HepG2 (cell line): ENCODE measurements around the gene TTC23L. TPM values are rescaled to one million over a fixed set of nuclear protein-coding genes. Genes with fewer than 3 reads are reported as not detected.

Source experiments
- GATA4 ChIP-seq: sonication (generic); IDR thresholded peaks from 2 replicates; pipeline ENCODE4 v1.6.1; 2016; ENCODE audit warnings: antibody characterized with exemption, low read depth, borderline replicate concordance
- GLI4 ChIP-seq: sonication (generic); formaldehyde crosslinking; IDR thresholded peaks from 2 replicates; pipeline ENCODE4 v1.5.1; 2020; ENCODE audit warnings: missing genetic modification reagents, mild to moderate bottlenecking, moderate library complexity, borderline replicate concordance
- KLF12 ChIP-seq: sonication (generic); formaldehyde crosslinking; IDR thresholded peaks from 2 replicates; pipeline ENCODE4 v1.4.0; 2020; ENCODE audit warnings: missing genetic modification reagents, borderline replicate concordance
- REL ChIP-seq: sonication (generic); formaldehyde crosslinking; conservative IDR thresholded peaks from 2 replicates; pipeline ENCODE4 v1.8.0; 2022; ENCODE audit warnings: mild to moderate bottlenecking, missing genetic modification reagents, moderate library complexity
- SMARCC2 ChIP-seq: fragments of 450-650 bp; IDR thresholded peaks from 2 replicates; pipeline ENCODE4 v1.6.1; 2017; ENCODE audit warnings: antibody characterized with exemption, mild to moderate bottlenecking
- TEAD2 ChIP-seq: sonication (generic); formaldehyde crosslinking; IDR thresholded peaks from 2 replicates; pipeline ENCODE4 v1.9.0; 2021; ENCODE audit warnings: missing genetic modification reagents
- ZNF205 ChIP-seq: IDR thresholded peaks from 2 replicates; pipeline ENCODE4 v1.6.1; 2018; ENCODE audit warnings: missing biosample characterization, missing genetic modification reagents
- ZNF672 ChIP-seq: sonication (generic); formaldehyde crosslinking; IDR thresholded peaks from 2 replicates; pipeline ENCODE4 v1.8.1; 2022; ENCODE audit warnings: missing genetic modification reagents
- polyA plus RNA-seq, 8 experiments: library from polyadenylated mRNA; depleted of rRNA in 3 of 8; stranded (reverse) in 7 of 8; unstranded in 1 of 8; fragments of >200 nt; fragmentation: Illumina TruSeq in 4 of 8; extraction: Trizol in 4 of 8; gene quantifications; 2 replicates each; pipeline versions ENCODE4 v1.2.1 to v1.2.3, GENCODE V29; 2011 to 2016; ENCODE audit warnings: low read depth in 4 of 8, missing spikeins in 1 of 8, mixed read lengths in 1 of 8; ENCODE audit not compliant: insufficient read depth in 1 of 8
- total RNA-seq, 5 experiments: library from RNA; depleted of rRNA; stranded (reverse); fragments of >200 nt; fragmentation: Illumina TruSeq; extraction: Trizol; gene quantifications; 2 replicates each; pipeline ENCODE4 v1.2.3, GENCODE V29; 2016; ENCODE audit warnings: low read depth in 1 of 5
- TF ChIP-seq, protein P1 (sequence below): sonication (generic); formaldehyde crosslinking; conservative IDR thresholded peaks from 2 replicates; pipeline ENCODE4 v1.4.0; 2020; ENCODE audit warnings: mild to moderate bottlenecking, missing genetic modification reagents, moderate library complexity
- TF ChIP-seq, protein P2 (sequence below), 2 experiments: sonication (generic) in 1 of 2; formaldehyde crosslinking in 1 of 2; IDR thresholded peaks; 2 replicates each; pipeline versions ENCODE4 v1.5.1 to v1.6.1; 2011 to 2020; ENCODE audit warnings: borderline replicate concordance in 1 of 2, low read depth in 1 of 2, low read length in 1 of 2, mild to moderate bottlenecking in 1 of 2, missing genetic modification reagents in 1 of 2, moderate library complexity in 1 of 2
- TF ChIP-seq, protein P3 (sequence below): sonication (generic); formaldehyde crosslinking; IDR thresholded peaks from 2 replicates; pipeline ENCODE4 v1.4.0; 2020; ENCODE audit warnings: mild to moderate bottlenecking, missing genetic modification reagents
- TF ChIP-seq, protein P4 (sequence below): sonication (generic); formaldehyde crosslinking; IDR thresholded peaks from 2 replicates; pipeline ENCODE4 v1.5.1; 2020; ENCODE audit warnings: missing genetic modification reagents, mild to moderate bottlenecking, borderline replicate concordance
- TF ChIP-seq, protein P5 (sequence below): sonication (generic); formaldehyde crosslinking; IDR thresholded peaks from 2 replicates; pipeline ENCODE4 v1.4.0; 2020; ENCODE audit warnings: missing genetic modification reagents

TTC23L gene
- total and polyA plus RNA-seq, 2 of the 13 experiments (the other 11 are each of a cell fraction or from before 2014, with no cell fraction given) = 0.37 to 1.4 TPM

DNA sequence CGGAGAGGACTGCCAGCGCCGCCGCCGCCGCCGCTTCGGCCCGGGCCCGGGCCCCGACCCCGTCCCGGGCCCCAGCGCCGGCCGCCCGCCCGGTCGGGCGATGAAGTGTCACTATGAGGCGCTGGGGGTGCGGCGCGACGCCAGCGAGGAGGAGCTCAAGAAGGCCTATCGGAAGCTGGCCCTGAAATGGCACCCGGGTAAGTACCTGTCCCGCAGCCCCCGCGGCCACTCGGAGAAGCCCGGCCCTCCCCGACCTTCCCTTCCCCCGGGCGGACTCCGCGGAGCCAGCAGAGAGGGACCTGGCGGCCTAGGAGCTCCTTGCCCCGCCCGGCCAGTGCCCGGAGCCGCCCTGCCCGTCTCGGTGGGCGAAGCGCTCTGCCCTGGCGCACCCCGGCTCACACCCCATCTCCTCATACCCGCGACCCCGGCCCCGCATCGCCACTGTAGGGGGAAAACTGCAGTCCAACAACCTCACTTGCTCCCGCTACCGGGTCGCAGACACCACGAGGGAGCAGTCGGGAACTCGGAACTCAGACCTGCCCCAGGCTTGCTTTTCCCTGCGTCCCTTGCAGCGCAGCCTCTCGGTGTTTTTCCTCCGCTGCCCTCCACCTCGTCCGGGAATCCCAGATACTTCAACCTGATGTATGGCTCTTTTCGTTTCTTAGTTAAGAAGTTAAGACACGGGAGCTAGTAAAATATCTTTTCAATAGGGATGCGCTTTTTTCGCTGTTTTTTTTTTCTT lies 90.9 kb downstream of the TTC23L start (continued):
- TF ChIP-seq, protein P1, sequence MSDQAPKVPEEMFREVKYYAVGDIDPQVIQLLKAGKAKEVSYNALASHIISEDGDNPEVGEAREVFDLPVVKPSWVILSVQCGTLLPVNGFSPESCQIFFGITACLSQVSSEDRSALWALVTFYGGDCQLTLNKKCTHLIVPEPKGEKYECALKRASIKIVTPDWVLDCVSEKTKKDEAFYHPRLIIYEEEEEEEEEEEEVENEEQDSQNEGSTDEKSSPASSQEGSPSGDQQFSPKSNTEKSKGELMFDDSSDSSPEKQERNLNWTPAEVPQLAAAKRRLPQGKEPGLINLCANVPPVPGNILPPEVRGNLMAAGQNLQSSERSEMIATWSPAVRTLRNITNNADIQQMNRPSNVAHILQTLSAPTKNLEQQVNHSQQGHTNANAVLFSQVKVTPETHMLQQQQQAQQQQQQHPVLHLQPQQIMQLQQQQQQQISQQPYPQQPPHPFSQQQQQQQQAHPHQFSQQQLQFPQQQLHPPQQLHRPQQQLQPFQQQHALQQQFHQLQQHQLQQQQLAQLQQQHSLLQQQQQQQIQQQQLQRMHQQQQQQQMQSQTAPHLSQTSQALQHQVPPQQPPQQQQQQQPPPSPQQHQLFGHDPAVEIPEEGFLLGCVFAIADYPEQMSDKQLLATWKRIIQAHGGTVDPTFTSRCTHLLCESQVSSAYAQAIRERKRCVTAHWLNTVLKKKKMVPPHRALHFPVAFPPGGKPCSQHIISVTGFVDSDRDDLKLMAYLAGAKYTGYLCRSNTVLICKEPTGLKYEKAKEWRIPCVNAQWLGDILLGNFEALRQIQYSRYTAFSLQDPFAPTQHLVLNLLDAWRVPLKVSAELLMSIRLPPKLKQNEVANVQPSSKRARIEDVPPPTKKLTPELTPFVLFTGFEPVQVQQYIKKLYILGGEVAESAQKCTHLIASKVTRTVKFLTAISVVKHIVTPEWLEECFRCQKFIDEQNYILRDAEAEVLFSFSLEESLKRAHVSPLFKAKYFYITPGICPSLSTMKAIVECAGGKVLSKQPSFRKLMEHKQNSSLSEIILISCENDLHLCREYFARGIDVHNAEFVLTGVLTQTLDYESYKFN = no peak; the same call in 1 of the 2 replicates
- TF ChIP-seq KLF12 (CRISPR knock-in tag) (no peak), ZNF205 (CRISPR knock-in tag) (peak; percentile 76), SMARCC2 (no peak), REL (CRISPR knock-in tag) (no peak), TEAD2 (CRISPR knock-in tag) (no peak), ZNF672 (CRISPR knock-in tag) (no peak), GLI4 (peak; percentile 72; the same call in 1 of the 2 replicates), GATA4 (no peak)
- TF ChIP-seq, protein P2, sequence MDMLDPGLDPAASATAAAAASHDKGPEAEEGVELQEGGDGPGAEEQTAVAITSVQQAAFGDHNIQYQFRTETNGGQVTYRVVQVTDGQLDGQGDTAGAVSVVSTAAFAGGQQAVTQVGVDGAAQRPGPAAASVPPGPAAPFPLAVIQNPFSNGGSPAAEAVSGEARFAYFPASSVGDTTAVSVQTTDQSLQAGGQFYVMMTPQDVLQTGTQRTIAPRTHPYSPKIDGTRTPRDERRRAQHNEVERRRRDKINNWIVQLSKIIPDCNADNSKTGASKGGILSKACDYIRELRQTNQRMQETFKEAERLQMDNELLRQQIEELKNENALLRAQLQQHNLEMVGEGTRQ (IDR thresholded peaks at IDR 0.05; ENCODE audit: low read depth, low read length) = no peak
- TF ChIP-seq, protein P2 (CRISPR knock-in tag; IDR thresholded peaks at IDR 0.05; ENCODE audit: borderline replicate concordance) = no peak
- TF ChIP-seq, protein P3, sequence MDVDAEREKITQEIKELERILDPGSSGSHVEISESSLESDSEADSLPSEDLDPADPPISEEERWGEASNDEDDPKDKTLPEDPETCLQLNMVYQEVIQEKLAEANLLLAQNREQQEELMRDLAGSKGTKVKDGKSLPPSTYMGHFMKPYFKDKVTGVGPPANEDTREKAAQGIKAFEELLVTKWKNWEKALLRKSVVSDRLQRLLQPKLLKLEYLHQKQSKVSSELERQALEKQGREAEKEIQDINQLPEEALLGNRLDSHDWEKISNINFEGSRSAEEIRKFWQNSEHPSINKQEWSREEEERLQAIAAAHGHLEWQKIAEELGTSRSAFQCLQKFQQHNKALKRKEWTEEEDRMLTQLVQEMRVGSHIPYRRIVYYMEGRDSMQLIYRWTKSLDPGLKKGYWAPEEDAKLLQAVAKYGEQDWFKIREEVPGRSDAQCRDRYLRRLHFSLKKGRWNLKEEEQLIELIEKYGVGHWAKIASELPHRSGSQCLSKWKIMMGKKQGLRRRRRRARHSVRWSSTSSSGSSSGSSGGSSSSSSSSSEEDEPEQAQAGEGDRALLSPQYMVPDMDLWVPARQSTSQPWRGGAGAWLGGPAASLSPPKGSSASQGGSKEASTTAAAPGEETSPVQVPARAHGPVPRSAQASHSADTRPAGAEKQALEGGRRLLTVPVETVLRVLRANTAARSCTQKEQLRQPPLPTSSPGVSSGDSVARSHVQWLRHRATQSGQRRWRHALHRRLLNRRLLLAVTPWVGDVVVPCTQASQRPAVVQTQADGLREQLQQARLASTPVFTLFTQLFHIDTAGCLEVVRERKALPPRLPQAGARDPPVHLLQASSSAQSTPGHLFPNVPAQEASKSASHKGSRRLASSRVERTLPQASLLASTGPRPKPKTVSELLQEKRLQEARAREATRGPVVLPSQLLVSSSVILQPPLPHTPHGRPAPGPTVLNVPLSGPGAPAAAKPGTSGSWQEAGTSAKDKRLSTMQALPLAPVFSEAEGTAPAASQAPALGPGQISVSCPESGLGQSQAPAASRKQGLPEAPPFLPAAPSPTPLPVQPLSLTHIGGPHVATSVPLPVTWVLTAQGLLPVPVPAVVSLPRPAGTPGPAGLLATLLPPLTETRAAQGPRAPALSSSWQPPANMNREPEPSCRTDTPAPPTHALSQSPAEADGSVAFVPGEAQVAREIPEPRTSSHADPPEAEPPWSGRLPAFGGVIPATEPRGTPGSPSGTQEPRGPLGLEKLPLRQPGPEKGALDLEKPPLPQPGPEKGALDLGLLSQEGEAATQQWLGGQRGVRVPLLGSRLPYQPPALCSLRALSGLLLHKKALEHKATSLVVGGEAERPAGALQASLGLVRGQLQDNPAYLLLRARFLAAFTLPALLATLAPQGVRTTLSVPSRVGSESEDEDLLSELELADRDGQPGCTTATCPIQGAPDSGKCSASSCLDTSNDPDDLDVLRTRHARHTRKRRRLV (CRISPR knock-in tag) = no peak
- TF ChIP-seq, protein P4, sequence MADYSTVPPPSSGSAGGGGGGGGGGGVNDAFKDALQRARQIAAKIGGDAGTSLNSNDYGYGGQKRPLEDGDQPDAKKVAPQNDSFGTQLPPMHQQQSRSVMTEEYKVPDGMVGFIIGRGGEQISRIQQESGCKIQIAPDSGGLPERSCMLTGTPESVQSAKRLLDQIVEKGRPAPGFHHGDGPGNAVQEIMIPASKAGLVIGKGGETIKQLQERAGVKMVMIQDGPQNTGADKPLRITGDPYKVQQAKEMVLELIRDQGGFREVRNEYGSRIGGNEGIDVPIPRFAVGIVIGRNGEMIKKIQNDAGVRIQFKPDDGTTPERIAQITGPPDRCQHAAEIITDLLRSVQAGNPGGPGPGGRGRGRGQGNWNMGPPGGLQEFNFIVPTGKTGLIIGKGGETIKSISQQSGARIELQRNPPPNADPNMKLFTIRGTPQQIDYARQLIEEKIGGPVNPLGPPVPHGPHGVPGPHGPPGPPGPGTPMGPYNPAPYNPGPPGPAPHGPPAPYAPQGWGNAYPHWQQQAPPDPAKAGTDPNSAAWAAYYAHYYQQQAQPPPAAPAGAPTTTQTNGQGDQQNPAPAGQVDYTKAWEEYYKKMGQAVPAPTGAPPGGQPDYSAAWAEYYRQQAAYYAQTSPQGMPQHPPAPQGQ = no peak
- TF ChIP-seq, protein P5, sequence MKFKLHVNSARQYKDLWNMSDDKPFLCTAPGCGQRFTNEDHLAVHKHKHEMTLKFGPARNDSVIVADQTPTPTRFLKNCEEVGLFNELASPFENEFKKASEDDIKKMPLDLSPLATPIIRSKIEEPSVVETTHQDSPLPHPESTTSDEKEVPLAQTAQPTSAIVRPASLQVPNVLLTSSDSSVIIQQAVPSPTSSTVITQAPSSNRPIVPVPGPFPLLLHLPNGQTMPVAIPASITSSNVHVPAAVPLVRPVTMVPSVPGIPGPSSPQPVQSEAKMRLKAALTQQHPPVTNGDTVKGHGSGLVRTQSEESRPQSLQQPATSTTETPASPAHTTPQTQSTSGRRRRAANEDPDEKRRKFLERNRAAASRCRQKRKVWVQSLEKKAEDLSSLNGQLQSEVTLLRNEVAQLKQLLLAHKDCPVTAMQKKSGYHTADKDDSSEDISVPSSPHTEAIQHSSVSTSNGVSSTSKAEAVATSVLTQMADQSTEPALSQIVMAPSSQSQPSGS = no peak
